NCI-H524 treated with DMSO at 0.1 percent for 48 hours (cell line): ENCODE measurements around the gene ALK.

Source experiments
- DNase-seq: peaks from one replicate; lab custom pipeline; 2025; lab: John Stamatoyannopoulos, UW

Gene ALK

GRCh38 chr2:29196792-29197788 is 724.3 kb downstream of the ALK start:
- DNase-seq, result peak; percentile 36

- no peak for DNase-seq
These were observed 725.6 kb downstream of the ALK start for GRCh38 chr2:29195796-29196195.

GRCh38 chr2:29193681-29194080 is 727.7 kb downstream of the ALK start:
- no peak for DNase-seq

DNA sequence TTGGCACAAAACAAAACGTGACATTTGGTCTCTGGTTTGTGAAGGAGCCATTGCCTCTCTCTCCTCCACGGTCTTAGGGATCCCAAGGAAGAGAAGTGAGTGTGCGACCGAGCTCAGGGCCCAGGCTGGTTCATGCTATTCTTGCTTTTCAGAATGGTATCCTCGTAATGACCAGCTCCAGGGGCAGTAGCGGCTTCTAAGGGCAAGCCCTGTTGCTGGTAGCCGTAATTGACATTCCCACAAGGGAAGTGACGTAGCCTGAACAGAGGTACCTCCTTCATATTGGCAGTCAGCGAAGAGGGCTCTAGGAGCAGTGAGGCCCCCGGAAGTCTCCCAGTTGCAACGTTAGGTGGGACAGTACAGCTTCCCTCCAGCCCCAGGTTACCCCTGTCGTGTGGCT is 728.3 kb downstream of the ALK start:
- DNase-seq, result no peak

DNA sequence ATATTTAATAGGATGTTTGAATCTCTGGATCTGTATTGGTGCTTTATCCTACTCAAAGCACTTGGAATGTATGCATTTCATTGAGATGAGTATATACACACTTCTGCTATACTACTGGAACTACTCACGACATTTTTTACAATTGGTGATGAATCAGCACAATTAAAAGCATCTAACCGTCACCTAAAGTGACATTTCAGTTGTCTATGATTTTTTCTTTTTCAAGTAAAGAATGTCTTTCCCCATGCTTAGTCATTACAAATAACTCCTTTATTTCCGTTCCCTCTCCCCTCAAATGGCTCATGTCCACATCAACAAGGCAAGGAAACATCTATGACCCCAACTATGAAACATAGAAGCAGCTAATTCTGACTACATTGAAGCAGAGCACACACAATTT is 728.9 kb downstream of the ALK start:
- DNase-seq, result no peak

GRCh38 chr2:29191817-29192216 is 729.6 kb downstream of the ALK start:
- no peak for DNase-seq

DNA sequence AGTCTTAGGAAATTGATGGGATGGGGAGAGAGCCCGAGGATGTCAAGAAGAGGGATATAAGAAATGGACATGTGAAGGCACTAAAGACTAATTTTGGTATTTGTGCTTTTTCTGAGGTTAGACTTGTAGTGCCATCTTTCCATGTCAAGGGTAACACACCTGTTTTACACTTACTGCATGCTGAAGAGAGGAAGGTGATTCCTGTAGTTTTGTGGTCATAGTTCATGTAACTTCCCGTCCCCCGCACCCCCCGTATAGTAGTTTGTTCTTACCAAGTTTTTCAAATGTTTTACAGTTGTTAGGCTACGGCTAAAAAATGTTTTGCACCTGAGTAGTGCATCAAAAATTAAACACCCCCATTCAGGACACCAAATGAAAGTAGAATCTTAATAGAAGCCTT is 732.3 kb downstream of the ALK start:
- no peak for DNase-seq

- no peak for DNase-seq
These were observed 733.5 kb downstream of the ALK start for GRCh38 chr2:29187926-29188325.

DNA sequence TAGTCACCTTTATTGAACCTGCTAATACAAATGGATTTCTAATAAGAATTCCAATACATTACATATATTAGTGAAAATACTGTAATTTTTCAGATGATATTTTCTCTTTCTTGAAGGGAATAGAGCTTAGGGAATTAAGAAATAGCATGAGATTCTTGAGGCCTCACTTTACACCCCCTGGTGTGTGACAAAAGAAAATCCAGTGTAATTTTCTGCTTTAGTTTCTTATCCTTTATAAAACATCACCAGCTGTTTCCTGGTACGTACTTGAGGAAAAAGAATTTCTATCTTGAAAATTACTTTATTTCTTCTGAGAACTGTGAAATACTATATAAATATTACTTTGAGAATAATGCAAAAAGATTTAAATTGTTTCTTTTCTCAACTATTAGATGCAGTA is 734.6 kb downstream of the ALK start:
- DNase-seq, result no peak

GRCh38 chr2:29184531-29184930 is 736.9 kb downstream of the ALK start:
- no peak for DNase-seq

DNA sequence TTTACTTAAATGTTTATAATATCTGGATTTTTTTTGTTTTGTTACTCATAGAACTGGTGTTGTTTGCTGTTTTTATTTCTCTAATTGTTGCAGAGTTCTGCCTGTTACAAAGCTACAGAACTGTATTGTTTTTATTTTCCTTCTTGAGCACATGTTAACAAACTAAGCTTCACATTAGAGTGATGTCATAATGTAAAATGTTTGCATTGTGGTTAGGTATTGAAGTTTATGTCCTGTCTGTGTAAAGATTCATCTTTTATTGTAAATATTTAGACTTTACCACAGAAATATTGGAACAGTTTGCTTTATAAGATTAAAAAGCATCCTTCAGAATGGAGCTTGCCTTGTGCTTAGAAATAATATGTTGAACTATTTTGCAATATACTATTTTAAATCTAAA is 738.5 kb downstream of the ALK start:
- DNase-seq, result no peak

- DNase-seq, result no peak
These were observed 739.1 kb downstream of the ALK start for GRCh38 chr2:29182334-29182733.

GRCh38 chr2:29175338-29175737 is 746.0 kb downstream of the ALK start:
- no peak for DNase-seq

DNA sequence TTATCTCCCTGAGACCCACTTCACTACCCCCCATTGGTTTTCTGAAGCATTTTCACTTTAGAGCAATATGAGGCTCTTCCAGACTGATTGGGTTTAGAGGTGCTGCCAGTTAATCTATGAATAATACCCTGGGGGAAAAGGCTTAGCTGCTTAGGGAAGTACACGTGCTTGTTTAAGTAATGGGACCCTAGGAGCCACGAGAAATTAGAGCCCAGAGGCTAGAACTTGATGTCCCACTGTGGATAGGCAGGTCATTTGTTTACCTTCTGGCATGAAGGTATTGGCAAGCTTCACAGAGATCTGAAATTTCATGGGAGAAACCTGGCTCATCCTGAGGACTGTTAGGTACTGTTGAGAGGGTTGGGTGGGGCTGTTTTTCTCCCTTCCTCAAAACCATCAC is 746.4 kb downstream of the ALK start:
- DNase-seq, result peak; percentile 37

DNA sequence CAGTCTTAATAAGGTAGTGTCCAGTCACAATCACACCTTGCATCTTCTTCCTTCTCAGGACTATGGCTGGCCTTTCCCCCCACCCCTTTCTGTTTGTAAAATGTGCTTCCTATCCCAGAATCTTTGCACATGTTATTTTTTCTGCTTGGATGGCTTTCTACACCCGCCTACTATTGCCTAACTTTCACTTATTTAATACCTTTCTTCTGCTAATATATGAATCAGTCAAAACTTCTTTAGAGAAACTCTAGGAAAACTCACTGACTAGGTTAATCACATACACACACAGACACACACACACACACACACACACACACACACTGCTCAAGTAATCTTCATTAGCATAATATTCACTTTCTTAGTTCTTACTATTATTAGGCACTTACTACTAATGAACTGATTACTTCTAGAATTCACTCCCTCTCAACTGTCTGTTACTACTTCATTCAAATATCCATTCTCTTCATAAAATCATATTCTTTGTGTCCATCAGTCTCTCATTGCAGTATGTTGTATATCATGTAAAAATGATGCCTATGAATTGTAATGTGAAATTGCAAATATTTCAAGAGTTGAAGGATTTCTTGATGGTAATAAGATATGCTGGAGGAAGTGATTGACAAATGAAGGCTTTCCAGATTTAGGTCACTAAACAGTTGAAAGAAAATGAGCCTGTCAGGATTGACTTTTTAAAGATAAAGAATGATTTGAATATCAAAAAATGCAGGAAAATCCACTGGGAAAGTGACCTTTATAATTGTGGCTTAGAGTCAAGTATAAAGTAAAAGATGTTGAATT is 754.9 kb downstream of the ALK start:
- DNase-seq, result no peak

- DNase-seq, result no peak
These were observed 755.8 kb downstream of the ALK start for GRCh38 chr2:29165362-29166241.

DNA sequence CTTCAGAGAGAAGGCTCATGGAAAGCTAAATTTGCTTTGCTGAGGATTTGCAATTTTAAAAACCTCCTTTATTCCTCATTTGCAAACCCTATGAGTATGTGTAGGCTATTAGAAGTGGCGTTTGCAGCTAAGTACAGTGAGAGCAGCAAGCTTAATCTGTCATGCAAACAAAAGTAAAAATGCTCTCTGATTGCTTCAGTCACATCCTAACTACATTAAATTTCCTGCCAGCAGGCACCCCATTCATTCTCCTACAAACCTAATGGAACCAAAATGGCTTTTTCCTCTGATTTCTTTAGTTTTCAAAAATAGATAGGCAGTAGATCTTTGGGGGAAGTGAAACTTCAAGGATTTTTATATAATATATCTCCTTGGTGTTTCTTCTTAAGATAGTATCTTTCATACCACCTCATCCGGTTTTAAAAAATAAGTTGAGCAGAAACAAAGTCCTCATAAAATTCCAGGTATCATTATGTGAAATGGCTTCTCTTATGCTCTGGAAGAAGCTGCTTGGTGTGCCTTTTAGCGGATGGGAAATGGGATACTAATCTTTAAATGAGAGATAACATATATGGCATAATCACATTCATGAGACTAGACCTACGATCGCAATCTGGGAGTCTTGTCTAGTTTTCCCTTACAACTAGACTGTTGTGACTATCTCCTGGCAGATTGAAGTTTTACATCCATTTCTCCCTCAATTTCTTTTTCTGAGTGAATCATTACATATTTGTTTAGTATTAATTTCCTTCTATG is 757.1 kb downstream of the ALK start:
- no peak for DNase-seq

DNA sequence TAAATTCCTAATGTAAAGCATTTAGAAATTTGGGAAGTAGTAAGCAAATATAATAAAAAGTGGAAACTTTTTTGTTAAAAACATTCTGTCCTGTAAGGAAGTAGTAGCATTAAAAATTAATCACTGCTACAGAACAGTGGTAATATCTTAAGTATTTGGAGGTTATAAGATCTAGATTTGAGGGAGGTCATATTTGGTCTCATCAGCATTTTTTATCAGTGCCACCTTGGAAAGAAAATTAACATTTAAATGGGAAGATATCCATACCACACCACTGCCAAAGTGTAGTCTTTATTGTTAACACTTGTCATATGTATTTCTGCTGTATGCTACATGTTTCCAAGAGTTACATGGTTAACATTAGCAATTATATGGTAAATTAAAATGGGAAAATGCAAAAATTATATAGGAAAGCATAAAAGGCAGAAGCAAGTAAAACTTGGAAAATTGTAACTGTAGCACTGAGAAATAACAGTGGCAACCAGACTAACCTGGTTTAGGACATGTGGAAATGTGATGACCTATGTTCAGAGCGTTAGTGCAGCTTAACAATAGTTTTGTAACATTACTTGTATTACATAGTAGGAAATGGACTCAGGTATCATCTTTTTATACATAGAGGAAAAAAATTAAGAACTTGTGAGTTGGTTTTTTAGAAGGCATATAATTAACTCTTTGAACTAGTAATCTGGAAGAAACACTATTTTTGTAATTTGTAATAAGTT is 759.0 kb downstream of the ALK start:
- no peak for DNase-seq

- no peak for DNase-seq
These were observed 761.2 kb downstream of the ALK start for GRCh38 chr2:29160184-29160583.

DNA sequence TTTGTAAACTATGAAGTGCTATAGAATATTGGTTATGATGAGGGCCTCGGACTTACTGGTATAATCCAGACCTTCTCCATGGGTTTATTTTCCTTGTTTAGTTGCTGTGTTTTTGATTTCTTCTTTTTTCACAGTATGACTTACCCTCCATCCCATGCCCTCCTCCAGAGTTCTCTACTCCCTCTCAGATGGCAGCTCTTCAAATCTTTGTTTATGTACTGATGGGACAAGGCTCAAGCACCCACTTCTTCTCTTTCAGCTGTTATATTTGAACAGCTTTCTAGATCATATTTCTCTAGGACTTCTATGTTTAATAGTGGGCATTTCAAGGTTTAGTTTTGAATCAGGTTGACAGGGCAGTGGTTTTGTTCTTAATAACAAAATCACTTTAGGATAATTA is 762.3 kb downstream of the ALK start:
- DNase-seq, result no peak

DNA sequence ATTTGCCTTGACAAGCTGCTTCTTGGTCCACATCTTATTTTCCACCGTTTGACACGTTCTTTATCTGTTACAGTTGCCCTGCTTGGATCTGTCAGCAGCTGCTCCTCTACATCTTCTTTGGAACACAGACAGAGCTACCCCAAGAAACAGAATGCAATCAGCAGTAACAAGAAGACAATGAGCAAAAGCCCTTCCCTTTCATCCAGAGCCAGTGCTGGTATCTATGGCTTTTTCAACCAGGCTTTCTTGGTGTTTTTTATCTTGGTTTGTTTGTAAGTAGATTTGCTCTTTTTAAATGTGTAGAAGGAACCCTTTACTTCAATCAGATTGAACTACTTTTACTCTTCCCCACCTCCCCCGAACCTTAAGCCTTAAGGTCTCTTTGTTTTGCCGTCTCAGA is 764.3 kb downstream of the ALK start:
- no peak for DNase-seq
